GM21367 (cell line): ENCODE measurements around the gene PLXNA4.

ENCODE experiments used
- ATAC-seq: cut with Tn5 transposase; IDR thresholded peaks from one replicate; pipeline ENCODE4 v1.9.1; 2021; ENCODE audit not compliant: unreplicated experiment

The PLXNA4 gene

DNA sequence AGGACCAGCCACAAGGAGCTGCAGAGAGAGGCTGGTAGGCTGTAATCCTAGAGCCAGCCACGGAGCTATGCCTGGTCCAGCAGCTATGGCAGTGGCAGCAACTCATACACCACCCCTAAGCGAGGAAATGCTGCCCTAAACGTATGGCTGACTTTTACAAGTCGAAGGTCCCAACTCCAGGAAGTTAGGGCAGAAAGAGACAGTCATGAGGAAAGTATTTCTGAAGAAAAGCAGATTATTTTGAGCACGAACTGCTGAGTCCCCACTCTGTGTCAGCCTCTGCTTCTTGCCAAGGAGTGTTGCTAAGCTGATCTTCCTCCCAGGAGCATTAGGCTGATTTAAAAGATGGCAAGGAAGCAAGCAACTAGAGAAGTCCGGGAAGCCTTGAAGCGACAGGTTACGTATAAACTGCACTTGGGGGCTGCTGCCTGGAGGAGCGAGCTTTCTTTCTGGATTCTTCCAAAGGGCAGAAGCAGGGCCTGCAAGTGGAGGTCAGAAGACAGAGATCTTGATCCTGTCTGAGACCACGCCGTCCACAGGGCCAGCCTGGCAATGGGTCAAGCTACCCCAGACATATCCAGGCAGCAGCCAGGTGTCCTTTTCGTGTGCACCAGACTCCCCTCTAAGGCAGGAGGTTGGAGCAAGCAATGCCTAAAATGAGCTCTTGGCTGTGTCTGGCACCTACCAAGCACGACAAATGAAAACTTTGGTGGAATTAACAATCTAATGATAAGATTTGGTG lies 39.4 kb downstream of the PLXNA4 start:
- no peak for ATAC-seq

DNA sequence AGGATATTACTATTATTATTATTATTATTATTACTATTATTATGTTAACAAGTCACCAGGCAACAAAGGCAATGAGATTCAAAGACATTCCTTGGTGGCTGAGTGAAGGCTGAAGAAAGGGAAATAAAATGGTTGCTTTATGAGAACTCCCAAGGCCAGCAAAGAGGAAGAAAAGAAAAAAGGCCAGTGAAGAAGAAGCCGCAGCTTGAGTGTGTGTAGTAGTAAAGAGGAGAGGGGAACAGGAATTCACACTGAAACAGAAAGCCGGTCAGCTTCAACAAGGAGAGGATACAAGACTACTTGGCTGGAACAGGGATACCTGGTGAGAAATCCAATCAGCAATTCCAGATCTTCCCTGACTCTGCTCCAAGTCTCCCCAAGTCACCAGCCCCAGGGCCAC lies 42.4 kb downstream of the PLXNA4 start:
- ATAC-seq: no peak

DNA sequence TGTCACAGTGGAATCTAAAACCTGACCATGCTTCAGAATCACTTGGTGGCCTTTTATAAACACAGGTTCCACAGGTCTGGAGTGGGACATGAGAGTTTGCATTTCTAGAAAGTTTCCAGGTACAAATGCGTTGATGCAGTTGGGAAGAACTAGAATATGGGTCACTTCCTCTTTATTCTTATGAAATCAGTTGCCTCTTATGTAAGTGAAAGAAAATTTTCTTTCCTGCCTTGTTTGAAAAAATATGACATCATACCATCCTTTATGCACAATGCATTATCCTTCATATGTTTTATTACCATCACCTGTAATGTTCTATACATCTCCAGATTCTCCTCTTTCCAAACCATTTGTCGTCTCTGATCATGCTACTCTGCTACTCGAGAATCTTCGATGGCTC lies 44.0 kb downstream of the PLXNA4 start:
- no peak for ATAC-seq

DNA sequence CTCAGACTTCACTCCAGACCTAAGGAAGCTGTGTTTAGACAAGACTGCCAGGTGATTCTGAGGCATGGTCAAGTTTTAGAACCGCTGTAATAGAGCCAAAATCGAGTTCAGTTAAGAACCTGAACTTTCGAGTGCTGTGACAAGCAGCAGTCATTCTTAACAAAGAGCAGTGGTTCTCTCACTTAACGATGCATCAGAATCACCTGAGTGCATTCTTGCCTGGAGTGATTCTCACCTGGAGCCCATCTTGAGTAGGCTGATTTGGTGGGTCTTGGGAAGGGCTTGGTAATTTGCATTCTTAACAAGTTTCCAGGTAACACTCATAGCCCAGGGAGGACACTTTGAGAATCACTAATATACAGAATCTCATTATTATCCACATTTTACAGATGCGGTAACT lies 44.7 kb downstream of the PLXNA4 start:
- ATAC-seq: no peak

DNA sequence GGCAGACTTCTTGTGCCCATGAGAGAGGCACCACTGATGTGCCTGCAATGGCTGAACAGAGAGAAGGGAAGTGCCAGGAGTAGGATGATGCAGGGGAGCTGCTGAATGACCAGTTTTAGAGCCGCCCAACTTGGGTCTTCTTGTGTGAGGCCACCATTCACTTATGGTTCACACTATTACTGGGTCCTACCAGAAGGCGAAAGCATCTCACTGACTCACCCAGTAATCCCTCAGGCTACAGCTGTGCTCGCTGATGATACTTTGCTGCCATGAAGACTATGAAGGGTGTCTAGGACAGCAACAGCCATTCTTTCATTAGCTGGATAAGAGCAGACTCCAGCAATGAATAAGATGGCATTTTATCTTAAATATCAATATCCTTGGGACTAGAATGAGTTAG lies 47.6 kb downstream of the PLXNA4 start:
- ATAC-seq: no peak

DNA sequence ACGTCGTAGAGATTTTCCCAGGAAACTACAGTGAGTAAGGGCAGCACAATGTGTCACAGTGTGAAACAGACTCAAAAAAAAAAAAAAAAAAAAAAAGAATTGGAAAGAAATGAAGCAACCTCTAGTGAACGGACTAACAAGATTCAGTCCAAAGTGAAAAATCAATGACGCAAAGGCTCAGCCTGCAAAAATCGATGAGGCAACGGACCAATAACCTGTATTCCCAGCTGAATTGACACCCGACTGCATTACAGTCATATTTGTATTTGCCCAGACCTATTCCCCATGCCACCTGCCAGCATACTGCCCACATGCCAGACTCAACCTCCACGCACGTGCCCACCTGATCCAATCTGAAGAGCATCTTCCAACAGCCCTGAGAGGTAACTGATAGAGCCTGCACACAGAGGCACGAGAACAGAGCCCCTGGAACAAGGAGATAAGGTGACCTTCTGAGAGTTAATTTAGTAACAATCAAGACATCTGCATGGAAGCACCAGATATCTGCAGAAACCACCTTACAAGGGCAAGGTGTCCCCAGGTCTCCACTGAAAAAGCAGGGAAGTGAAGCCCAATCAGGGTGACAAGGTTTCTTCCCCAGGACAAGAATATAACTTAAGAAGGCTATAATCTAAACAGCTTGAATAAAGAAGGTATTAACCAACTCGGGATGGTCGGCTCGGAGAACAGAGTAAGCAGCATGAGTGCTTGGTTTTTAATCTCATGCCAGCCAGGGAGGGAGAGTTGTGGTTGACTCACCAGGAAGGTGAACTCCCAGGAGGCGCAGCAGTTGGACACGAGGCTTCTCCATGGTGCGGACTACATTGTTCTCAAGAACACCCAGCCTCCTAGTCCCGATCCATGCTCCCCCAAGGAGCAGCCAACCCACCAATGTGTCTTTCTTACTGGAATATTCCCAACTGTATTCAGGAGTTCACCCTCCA lies 48.5 kb downstream of the PLXNA4 start:
- ATAC-seq: no peak

DNA sequence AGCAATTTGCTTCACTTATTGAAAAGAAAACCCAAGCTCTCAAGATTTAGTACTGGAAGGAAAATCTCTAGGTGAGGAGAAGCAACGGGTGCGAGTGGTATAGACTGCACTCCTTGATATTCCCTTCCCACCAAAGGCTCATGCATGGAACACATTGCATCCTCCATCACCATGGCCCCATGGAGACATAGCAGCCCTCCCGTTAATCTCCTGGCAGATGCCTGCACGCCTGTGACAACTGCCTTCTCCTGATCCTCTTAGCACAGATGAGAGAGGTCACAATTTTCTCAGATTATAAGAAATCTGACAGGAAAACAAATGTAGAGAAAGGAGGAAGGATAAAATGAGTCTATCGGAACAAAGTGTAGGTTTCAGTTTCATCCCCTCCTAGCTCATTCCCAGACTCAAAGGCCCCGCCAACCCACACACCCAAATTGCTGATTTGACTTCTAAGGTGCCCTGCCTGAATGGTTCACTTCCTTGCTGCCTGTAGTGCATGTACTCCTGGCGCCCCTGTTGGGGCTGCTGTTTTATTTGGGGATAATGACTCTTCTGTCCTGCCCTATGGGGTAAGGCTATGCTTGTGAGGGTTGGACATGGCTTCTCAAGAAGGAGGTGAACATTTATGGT lies 50.0 kb downstream of the PLXNA4 start:
- no peak for ATAC-seq

DNA sequence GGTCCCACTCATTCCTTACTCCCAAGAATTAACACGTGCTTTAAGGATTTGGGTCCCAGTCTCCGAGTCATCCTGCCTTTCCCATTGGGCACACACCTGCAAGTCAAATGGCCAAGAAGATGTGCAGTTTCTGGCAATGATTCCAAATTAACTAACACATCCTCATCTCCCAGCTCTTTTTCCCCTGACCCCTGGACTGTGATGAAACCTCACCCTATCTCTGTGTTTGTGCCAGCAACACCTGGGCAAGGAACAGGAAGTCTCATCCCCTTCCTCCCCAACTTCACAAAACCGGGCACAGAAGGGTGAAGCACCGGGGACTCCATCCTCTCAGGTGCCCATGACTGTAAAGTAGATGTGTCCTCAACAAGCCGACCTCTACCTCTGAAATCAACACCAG lies 54.8 kb downstream of the PLXNA4 start:
- no peak for ATAC-seq

DNA sequence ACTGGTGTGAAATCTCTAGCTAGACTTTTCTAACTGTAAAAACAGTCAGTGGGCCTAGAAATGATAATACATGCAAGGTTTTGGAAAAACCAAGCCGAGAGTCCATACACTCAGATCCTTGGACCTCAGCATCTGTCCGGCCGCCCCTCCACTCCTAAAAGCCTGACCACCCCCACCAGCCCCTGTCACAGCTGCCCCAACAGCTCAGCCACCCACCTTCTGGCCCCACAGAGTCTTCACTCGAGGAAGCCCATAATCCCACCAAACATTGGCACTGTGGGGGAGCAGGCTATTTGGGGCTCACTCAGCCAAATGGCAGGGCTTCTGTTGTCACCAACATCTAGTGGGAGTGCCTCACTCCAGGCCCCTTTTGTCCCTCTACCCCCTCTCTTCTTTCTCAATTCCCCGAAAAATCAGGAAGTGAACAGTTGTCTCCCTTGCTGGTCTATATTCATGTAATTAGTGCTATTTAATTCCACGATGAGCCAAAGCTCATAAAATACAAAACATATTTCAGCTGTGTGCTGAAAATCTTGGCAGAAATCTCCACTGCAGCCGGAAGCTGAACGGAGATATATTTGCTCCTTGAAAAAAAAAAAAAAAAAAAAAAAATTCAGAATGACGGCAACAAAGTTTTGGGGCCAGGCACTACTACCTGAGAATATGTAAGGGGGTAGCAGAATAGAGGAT lies 55.5 kb downstream of the PLXNA4 start:
- no peak for ATAC-seq

DNA sequence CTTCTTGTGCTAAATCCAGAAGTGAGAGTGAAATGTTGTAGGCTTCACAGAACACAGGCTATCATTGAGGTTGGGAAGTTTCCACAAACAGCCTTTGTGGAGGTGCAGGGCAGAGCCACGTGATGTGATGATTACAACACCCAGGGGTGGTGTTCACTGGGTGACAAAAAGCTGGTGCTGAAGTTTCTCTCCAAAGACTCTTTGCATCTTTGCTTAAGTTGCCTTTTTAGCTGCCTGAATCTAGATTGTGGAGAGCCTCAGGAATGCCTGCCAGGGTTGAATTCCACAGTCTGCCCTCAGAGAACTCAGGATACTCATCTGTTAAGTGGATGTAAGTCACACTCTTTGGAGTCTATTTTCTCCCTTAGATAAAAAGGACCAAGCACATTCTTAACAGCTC lies 56.3 kb downstream of the PLXNA4 start:
- ATAC-seq: no peak

DNA sequence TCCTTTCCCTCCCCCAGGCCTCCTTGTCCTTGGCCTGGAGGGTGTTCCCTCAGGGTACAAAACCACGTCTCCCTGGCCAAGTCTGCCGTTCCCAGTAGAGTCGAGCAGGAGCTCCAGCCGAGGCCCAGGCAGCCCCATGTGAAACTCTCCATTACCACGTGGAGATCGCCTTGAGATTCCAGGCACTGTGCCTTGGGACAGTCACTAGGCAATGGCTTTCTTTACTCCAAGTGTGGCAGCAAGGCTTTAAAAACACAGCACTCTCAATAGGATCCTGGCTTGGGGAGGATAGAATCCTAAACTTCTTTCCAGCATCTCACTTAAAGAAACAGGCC lies 57.5 kb downstream of the PLXNA4 start:
- no peak for ATAC-seq

DNA sequence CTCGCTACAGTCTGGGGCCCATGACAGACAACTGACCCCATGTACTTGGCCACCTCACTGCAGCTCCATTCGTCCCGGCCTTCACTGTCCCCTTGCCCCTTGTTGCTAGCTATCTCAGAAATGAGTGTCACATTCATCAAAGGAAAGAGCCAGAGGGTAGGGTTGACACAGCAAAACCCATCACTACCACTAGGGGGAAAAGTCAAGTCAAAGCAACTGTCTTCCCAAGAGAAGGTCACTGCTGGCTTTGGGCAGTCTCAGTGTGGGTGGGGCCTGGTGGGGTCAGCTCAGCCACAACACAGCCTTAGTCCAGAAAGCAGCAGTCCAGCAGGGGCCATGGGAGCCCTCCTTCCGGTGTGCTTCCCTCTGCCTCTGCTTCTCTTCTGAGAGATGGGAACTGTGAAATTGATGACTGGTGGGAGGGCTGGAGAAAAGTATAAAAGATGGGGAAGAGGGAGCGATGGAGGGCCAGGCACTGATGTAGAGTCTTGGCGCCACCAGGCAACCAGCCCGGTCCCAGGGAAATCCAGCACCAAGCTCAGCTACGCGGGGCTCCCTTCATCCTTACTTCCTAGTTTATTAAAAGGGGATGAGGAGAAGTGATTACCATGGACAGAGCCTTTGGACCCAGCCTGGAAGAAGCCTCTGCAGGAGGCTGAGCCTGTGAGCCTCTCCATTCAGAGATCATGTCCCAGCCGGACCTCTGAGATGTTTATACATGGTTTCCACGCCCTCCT lies 58.0 kb downstream of the PLXNA4 start:
- ATAC-seq: no peak

DNA sequence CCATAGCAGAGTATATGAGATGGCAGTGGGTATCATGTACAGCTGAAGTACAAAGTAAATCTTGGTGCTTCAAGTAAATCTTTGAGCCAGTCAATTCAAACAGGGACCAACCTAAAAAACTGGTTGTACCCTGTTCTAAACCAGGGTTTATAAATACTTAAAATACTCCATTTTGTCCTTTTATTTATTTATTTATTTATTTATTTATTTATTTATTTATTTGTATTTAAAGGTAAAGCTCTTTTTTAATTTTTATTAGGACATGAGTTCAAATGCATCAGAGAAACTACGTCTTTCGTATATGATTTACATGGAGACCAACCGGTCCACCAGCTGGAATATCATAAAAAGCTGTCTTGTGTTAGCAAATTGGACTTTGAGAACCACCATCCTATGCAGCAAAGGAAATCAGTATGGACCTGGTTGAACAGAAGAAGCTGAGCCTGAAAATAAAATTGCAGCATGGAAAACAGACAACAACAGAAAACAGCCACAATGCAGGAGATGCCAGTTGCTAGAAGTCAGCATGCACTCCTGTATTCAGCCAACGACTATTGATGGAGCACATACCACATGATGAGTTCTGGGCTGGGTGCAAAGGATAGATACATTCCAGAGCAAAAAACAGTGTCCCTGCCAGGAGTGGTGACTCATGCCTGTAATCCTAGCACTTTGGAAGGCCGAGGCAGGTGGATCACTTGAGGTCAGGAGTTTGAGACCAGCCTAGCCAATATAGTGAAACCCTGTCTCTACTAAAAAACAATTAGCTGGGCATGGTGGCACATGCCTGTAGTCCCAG lies 60.0 kb downstream of the PLXNA4 start:
- no peak for ATAC-seq

DNA sequence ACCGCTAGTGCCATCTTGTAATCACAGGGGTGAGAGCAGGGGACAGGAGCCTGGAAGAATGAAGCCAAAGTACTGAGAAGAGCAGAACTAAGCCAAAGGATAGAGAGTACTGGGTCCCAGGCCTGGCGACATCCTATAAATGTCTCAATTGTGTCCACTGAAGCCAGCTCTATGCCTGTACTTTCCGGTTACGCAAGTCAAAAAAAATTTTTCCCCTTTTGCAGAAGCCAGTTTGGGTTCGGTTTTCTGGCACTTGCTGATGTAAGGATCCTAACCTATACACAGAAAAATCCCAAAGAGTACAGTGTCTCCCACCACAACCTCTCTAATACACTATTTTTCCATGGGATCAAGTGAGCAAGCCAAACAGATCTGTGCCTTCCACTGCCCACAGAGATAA lies 61.1 kb downstream of the PLXNA4 start:
- ATAC-seq: no peak

DNA sequence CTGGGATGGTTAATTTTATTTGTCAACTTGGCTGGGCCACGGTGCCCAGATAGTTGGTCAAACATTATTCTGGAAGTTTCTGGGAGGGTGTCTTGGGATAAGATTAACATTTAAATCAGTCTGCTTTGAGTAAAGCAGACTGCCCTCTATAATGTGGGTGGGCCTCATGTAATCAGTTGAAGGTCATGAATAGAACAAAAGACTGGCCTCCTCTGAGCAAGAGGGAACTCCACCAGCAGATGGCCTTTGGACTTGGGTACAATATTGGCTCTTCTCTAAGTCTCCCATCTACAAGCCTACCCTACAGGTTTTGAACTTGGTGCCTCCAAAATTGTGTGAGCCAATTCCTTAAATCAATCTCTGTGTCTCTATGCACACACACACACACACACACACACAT lies 61.8 kb downstream of the PLXNA4 start:
- no peak for ATAC-seq

DNA sequence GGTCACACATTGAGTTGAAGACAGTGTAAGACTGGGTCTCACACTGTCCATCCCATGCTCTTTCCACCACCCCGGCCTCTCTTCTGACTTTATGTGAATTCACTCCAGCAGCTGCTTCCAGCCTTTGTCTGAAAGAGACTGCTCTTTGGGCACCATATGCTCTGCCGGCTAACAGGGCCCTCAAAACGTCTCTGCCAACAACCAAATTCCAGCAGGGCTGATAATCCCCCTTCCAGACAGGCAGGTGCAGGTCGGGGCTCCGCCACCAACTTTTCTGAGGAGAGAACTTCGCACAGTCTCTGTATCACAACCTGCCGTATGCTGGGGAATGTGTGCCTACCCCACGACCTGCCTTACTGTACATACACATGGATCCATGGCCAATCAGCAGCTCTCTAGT lies 64.3 kb downstream of the PLXNA4 start:
- no peak for ATAC-seq

DNA sequence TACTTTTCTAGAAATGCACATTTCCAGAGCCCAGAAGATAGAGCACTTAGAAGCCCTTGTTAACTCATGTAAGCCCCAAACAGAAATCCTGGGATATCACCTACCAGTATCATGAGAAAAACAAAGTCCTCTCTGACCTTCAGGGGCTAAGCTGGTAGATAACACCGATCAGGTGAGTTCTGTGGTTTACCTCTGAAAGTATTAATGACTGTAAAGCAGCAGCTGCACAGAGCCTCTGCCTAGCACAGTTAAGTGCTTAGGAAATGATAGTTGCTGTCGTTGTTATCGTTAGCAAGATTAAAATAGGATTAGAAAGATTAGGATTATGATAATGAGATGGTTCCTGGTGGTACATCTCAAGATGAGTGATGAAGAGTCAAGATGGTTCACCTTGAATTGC lies 64.9 kb downstream of the PLXNA4 start:
- no peak for ATAC-seq

DNA sequence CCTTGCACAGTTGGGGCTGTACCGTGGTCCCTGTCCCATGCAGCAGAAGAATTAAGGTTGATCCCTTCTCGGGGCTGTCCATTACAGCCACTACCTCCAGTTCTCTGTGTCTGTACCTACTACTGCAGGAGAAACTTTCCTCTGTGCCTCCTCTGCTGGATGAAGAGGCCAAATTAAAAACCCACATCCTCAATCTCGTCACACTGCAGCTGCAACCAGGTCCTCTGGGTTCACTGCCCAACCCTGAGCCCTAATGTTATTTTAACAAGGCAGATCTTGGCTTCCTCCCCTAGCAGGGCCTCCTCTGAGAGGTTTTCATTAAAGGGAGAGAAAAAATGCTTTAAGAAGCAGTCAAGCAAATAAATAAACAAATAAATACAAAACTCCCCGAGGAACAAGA lies 66.6 kb downstream of the PLXNA4 start:
- ATAC-seq: no peak

DNA sequence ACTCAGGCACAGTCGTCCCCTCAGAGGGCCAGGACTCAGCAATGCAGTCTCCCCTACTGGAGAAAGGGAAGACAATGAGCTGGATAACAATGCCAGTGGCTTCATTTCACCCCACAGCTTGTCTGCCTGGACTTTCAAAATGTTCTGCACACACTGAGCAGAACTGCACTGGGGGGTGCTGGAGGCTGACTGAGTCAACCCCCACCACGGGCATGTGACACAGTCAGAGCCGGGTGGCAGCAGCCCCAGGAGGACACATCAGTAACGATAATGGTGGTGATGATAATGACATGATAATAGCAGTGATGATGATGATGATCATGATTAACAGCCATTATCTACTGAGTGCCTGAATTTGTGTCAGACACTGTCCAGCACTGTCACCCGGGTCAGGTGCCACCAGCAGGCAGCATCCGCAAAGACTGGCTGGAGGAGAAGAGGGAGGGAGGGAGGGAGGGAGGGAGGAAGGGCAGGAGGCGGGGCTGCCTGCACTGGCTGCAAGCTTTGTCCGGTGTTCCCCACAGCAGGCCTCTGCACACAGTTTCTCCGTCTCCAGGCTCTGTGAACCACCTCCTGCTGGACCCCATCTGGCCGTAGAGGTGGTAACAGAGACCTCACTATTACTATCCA lies 67.4 kb downstream of the PLXNA4 start:
- ATAC-seq: no peak
